ENCODE measurements around the gene RNF214.

GRCh38 chr11:117205211-117205818, 27.2 kb upstream of the RNF214 start:
- TF ChIP-seq CTCF (IDR thresholded peaks at IDR 0.05) (no peak), POLR2AphosphoS5 (IDR thresholded peaks at IDR 0.05) (peak; percentile 66)

All from gastroesophageal sphincter (tissue), 3 donors.